Esophagus squamous epithelium (tissue), 5 donors: ENCODE data around the gene HBS1L. TPM values are rescaled to one million over a fixed set of nuclear protein-coding genes. Genes with fewer than 3 reads are reported as not detected.

Source experiments
- DNase-seq: peaks from one replicate; lab custom pipeline; 2025; lab: John Stamatoyannopoulos, UW
- H3K27ac ChIP-seq, 4 donors: fragments of 200-600 bp; sonication (generic); one replicate each; pipeline ENCODE4 v1.5.1; 2016 to 2019; ENCODE audit warnings: mild to moderate bottlenecking in 1 of 4
- H3K27me3 ChIP-seq, 4 donors: fragments of 200-600 bp; sonication (generic); 1 replicate in 3 of 4; 2 replicates in 1 of 4; pipeline versions ENCODE4 v1.5.1 to v1.6.0; 2017 to 2021; ENCODE audit warnings: antibody characterized with exemption in 1 of 4
- H3K36me3 ChIP-seq, 3 donors: fragments of 200-600 bp; sonication (generic); one replicate each; pipeline ENCODE4 v1.5.1; 2016 to 2019
- H3K4me1 ChIP-seq, 3 donors: fragments of 200-600 bp; sonication (generic); one replicate each; pipeline ENCODE4 v1.5.1; 2017 to 2019
- H3K4me3 ChIP-seq, 4 donors: fragments of 200-600 bp; sonication (generic); 1 replicate in 3 of 4; 2 replicates in 1 of 4; pipeline ENCODE4 v1.5.1; 2016 to 2019; ENCODE audit warnings: mild to moderate bottlenecking in 2 of 4, moderate library complexity in 1 of 4
- H3K9me3 ChIP-seq, 3 donors: fragments of 200-600 bp; sonication (generic); one replicate each; pipeline ENCODE4 v1.5.1; 2016 to 2019
- CTCF ChIP-seq, 6 experiments: fragments of 450-650 bp in 4 of 6; fragments of 200-600 bp in 2 of 6; sonication (generic) in 2 of 6; IDR thresholded peaks; one replicate each; pipeline ENCODE4 v1.5.1; 2016 to 2019; ENCODE audit warnings: antibody characterized with exemption in 6 of 6, mild to moderate bottlenecking in 4 of 6, moderate library complexity in 4 of 6
- POLR2A ChIP-seq, 4 donors: fragments of 450-650 bp; IDR thresholded peaks; one replicate each; pipeline ENCODE4 v1.6.1; 2017; ENCODE audit warnings: antibody characterized with exemption in 4 of 4, mild to moderate bottlenecking in 4 of 4, moderate library complexity in 3 of 4
- WGBS, 2 donors: methylation state at CpG; one replicate each; pipeline ENCODE4 v1.1.5; 2018; 5-methylcytosine and 5-hydroxymethylcytosine counted together
- intact Hi-C: fragments of 100-400 bp; cut with DNase I; formaldehyde crosslinking; loops from one replicate; pipeline ENCODE4 v1.15.0; 2022
- total RNA-seq, 4 donors: library from RNA; depleted of rRNA; stranded (reverse); fragments of >200 nt; gene quantifications; one replicate each; pipeline ENCODE4 v1.1.0, GENCODE V29; 2016
- donor health status: DM: yes; HTN: yes; CAD: no.

Gene HBS1L
- total RNA-seq, 4 donors from 2014 or later: 41.6 to 65.3 (median 45.8) TPM

- Histone ChIP-seq H3K27me3 (no peaks in the 10 kb centered on the region), H3K4me1 (no peaks in the 10 kb centered on the region), H3K36me3 (no peaks in the 10 kb centered on the region), H3K4me3 (no peak overlapping the region), H3K9me3 (no peaks in the 10 kb centered on the region), H3K27ac (no peak overlapping the region)
- TF ChIP-seq CTCF (IDR thresholded peaks at IDR 0.05): no peak
- intact Hi-C loops: no loop called here
- no peak for DNase-seq
- WGBS, 2 donors: 89 to 92% methylated on average over 4 of the region's 4 CpGs
Observed at GRCh38 chr6:135089901-135090300, 35.3 kb upstream of the HBS1L start.

GRCh38 chr6:135088818-135089809 is 34.5 kb upstream of the HBS1L start:
- DNase-seq: no peak
- H3K9me3 ChIP-seq: no peaks in the 10 kb centered on the region
- TF ChIP-seq CTCF (IDR thresholded peaks at IDR 0.05): peak in 5 of 6 experiments; percentile 5 to 46 (median 26)
- TF ChIP-seq POLR2A (IDR thresholded peaks at IDR 0.05): no peak
- WGBS, 2 donors: 64 to 82% methylated on average over 3 of the region's 3 CpGs
- H3K27me3 ChIP-seq: no peaks in the 10 kb centered on the region
- H3K4me1 ChIP-seq: no peaks in the 10 kb centered on the region
- intact Hi-C loops: no loop called here
- H3K4me3 ChIP-seq: peak overlapping the region in 1 of 4 donors; percentile 27
- no peak overlapping the region for H3K27ac ChIP-seq
- H3K36me3 ChIP-seq: no peaks in the 10 kb centered on the region

- WGBS, 2 donors: 47 to 80% methylated on average over 1 of the region's 1 CpG
- no peak for DNase-seq
- intact Hi-C loops: no loop called here
- no peak overlapping the region for H3K27ac ChIP-seq
- no peaks in the 10 kb centered on the region for H3K36me3 ChIP-seq
- TF ChIP-seq POLR2A (IDR thresholded peaks at IDR 0.05) (no peak), CTCF (IDR thresholded peaks at IDR 0.05) (no peak)
- peak overlapping the region in 1 of 4 donors; percentile 7 for H3K4me3 ChIP-seq
- no peaks in the 10 kb centered on the region for H3K9me3 ChIP-seq
- H3K27me3 ChIP-seq: no peaks in the 10 kb centered on the region
- no peaks in the 10 kb centered on the region for H3K4me1 ChIP-seq
Observed at GRCh38 chr6:135088281-135088680, 33.7 kb upstream of the HBS1L start.

- peak overlapping the region in 1 of 4 donors; percentile 7 for H3K4me3 ChIP-seq
Observed at GRCh38 chr6:135087803-135088202, 33.2 kb upstream of the HBS1L start.

More at GRCh38 chr6:135087803-135088202, 33.2 kb upstream of the HBS1L start:
- intact Hi-C loops: no loop called here
- Histone ChIP-seq H3K27me3 (no peaks in the 10 kb centered on the region), H3K4me1 (no peaks in the 10 kb centered on the region), H3K27ac (no peak overlapping the region), H3K36me3 (no peaks in the 10 kb centered on the region), H3K9me3 (no peaks in the 10 kb centered on the region)
- TF ChIP-seq CTCF (IDR thresholded peaks at IDR 0.05): no peak
- no peak for TF ChIP-seq POLR2A (IDR thresholded peaks at IDR 0.05)
- WGBS, 2 donors: 43 to 50% methylated on average over 5 of the region's 5 CpGs
- DNase-seq: no peak
